GM10248 (cell line): ENCODE data around the gene VAMP8.

ENCODE experiments used
- CTCF ChIA-PET: fragments of 300-600 bp; sonication (Branson Sonifier 250); formaldehyde crosslinking; extraction: SDS; loops from one replicate; lab custom pipeline; 2021; ENCODE audit warnings: antibody characterized with exemption; lab: Yijun Ruan, JAX
- POLR2A ChIA-PET: fragments of 350-650 bp; sonication (Branson Sonifier 250); formaldehyde crosslinking; extraction: SDS; loops from one replicate; lab custom pipeline; 2020; ENCODE audit warnings: antibody characterized with exemption; lab: Yijun Ruan, JAX
- DNase-seq: peaks from one replicate; pipeline ENCODE4 v3.0.0; 2012; ENCODE audit errors: extremely low spot score
- CTCF ChIP-seq: IDR thresholded peaks from 2 replicates; pipeline ENCODE4 v1.5.1; 2012; ENCODE audit warnings: mild to moderate bottlenecking, low read depth; ENCODE audit errors: extremely low read depth, missing control alignments, control extremely low read depth

Gene VAMP8

DNA sequence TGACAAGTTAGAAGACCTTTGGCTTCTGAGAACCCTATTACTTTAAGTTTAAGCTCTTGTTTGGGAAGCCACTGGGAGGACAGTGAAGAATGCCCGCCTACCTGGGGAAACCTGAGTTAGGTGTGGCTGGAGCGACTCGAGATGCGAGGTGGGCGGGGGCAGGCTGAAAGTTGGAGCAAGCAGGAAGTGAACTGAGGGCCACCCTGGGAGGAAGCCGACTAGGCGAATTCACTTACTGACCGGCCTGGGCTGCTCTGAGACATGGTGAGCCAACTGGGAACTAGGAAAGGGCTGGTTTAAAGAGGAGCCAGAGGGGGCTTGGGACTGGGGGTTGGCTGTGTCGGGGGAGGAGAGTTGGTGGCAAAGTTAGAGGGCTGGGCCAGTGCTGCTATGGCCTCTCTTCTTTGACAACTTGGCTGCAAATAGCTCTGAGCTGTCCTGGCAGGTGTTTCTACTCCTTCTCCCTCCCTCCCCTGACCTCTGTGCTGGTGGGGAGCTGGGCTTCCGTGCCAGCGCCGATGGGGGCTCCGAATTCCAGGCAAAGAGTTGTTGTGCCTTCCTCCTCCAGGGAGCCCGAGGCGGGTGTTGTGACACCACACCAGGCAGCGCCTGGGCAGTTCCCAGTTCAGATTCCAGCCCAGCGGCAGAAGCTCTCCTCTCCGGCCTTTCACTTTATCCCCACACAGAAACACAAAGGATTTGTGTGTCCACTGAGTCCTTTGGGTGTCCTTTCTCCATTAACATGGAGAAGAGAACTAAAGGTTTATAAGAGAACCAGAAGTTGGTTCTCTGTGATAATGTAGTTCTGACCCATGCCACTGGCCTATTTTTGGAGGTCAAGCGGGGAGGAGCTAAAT is at the start of gene VAMP8:
Gene VAMP8, plus strand, starts transcription at position 201 of the 857 bp plus-strand sequence. Its CDS starts 61 bp downstream, at position 262.
- peak; percentile 80 for DNase-seq
- POLR2A ChIA-PET, result interaction anchor here (0.8 to 1.1 kb wide), 2 partner anchors 23 to 38 kb away, joined by 3 to 12 read pairs; partner anchors contain the start of gene MAT2A
- TF ChIP-seq CTCF, result no peak
- CTCF ChIA-PET, result interaction anchor here (0.9 to 2.6 kb wide), 9 partner anchors 10 to 156 kb away, joined by 3 to 9 read pairs (median 4); no protein-coding TSS in a partner anchor

- ChIA-PET POLR2A (no interaction called here), CTCF (no interaction called here)
- no peak for DNase-seq
- TF ChIP-seq CTCF, result no peak
These were observed 49.6 kb upstream of the VAMP8 start for GRCh38 chr2:85527787-85528186.

GRCh38 chr2:85528355-85528754 is 49.0 kb upstream of the VAMP8 start:
- ChIA-PET CTCF (interaction anchor here (1.5 kb wide), 1 partner anchor 43 kb away, joined by 4 read pairs; no protein-coding TSS in a partner anchor), POLR2A (no interaction called here)
- no peak for TF ChIP-seq CTCF
- no peak for DNase-seq

DNA sequence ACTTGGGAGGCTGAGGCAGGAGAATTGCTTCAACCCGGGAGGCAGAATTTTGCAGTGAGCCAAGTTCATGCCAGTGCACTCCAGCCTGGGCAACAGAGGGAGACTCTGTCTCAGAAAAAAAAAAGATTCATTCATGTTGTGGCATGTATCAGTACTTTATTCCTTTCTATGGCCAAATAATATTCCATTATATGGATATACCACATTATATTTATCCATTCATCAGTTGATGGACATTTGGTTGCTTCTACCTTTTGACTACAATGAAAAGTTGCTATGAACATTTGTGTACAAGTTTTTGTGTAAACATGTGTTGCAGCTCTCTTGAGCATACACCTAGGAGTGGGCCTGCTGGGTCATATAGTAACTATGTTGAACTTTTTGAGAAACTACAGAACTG is 47.6 kb upstream of the VAMP8 start:
- no peak for DNase-seq
- no peak for TF ChIP-seq CTCF
- ChIA-PET CTCF (interaction anchor here (1.5 kb wide), 2 partner anchors 9 to 44 kb away, joined by 3 to 4 read pairs; partner anchors contain the start of gene MAT2A), POLR2A (no interaction called here)

GRCh38 chr2:85531589-85531988 is 45.8 kb upstream of the VAMP8 start:
- no peak for DNase-seq
- CTCF ChIA-PET, result interaction anchor here (0.9 to 1.5 kb wide), 2 partner anchors 20 to 138 kb away, joined by 3 to 4 read pairs; no protein-coding TSS in a partner anchor
- POLR2A ChIA-PET, result interaction anchor here (0.7 kb wide), 1 partner anchor 16 kb away, joined by 5 read pairs; no protein-coding TSS in a partner anchor
- no peak for TF ChIP-seq CTCF

DNA sequence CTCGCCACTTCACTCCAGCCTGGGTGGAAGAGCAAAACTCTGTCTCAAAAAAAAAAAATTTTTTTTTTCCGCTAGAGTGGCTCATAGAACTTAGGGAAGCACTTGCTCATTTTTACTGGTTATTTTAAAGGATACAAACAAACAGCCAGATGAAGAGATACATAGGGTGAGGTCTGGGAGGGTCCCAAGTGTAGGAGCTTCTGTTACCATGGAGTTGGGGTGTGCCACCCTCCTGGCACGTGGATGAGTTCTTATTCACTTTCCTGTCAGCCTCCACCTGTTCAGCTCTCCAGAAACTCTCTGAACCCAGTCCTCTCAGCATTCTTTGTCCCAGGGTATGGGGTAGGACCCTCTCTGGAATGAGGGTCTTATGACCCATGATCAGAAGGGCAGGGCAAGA is 43.3 kb upstream of the VAMP8 start:
- DNase-seq, result no peak
- no peak for TF ChIP-seq CTCF
- ChIA-PET CTCF (interaction anchor here (1.2 to 14.3 kb wide), 5 partner anchors 7 to 143 kb away, joined by 3 to 180 read pairs (median 4); no protein-coding TSS in a partner anchor), POLR2A (no interaction called here)
